HepG2 (cell line): ENCODE results near the gene MAJIN. TPM values are rescaled to one million over a fixed set of nuclear protein-coding genes. Genes with fewer than 3 reads are reported as not detected.

Experiments used
- EED ChIP-seq: sonication (generic); formaldehyde crosslinking; IDR thresholded peaks from 2 replicates; pipeline ENCODE4 v1.5.0; 2020; ENCODE audit warnings: mild to moderate bottlenecking, missing genetic modification reagents
- FOXA3 ChIP-seq: IDR thresholded peaks from 2 replicates; pipeline ENCODE4 v1.6.1; 2016; ENCODE audit warnings: missing genetic modification reagents, missing compliant biosample characterization
- HNRNPUL1 ChIP-seq: fragments of 200-400 bp; formaldehyde crosslinking; IDR thresholded peaks from 2 replicates; pipeline ENCODE4 v1.6.1; 2017; ENCODE audit warnings: low read depth, mild to moderate bottlenecking, low read length, moderate library complexity
- JUN ChIP-seq: sonication (generic); formaldehyde crosslinking; IDR thresholded peaks from 2 replicates; pipeline ENCODE4 v1.4.0; 2020; ENCODE audit warnings: mild to moderate bottlenecking, missing genetic modification reagents
- KDM1A ChIP-seq: IDR thresholded peaks from 2 replicates; pipeline ENCODE4 v1.6.1; 2016; ENCODE audit warnings: missing compliant biosample characterization
- RORA ChIP-seq: sonication (generic); formaldehyde crosslinking; IDR thresholded peaks from 2 replicates; pipeline ENCODE4 v1.5.0; 2020; ENCODE audit warnings: mild to moderate bottlenecking, missing genetic modification reagents, moderate library complexity
- SMAD1 ChIP-seq: sonication (generic); formaldehyde crosslinking; IDR thresholded peaks from 2 replicates; pipeline ENCODE4 v1.4.0; 2020; ENCODE audit warnings: missing genetic modification reagents, low read depth, mild to moderate bottlenecking, borderline replicate concordance
- SNAPC4 ChIP-seq: sonication (generic); formaldehyde crosslinking; IDR thresholded peaks from 2 replicates; pipeline ENCODE4 v1.4.0; 2020; ENCODE audit warnings: mild to moderate bottlenecking, missing genetic modification reagents
- SYNCRIP ChIP-seq: fragments of 200-400 bp; formaldehyde crosslinking; IDR thresholded peaks from 2 replicates; pipeline ENCODE4 v1.6.1; 2018; ENCODE audit warnings: mild to moderate bottlenecking, low read depth, low read length; ENCODE audit not compliant: insufficient read depth
- TCF7 ChIP-seq: sonication (generic); IDR thresholded peaks from 2 replicates; pipeline ENCODE4 v1.6.1; 2016; ENCODE audit warnings: antibody characterized with exemption, low read depth
- TMF1 ChIP-seq: sonication (generic); formaldehyde crosslinking; IDR thresholded peaks from 2 replicates; pipeline ENCODE4 v1.8.1; 2022; ENCODE audit warnings: low read depth, missing genetic modification reagents
- ZNF12 ChIP-seq: sonication (generic); formaldehyde crosslinking; IDR thresholded peaks from 2 replicates; pipeline ENCODE4 v1.5.0; 2020; ENCODE audit warnings: missing genetic modification reagents
- ZUFSP ChIP-seq: sonication (generic); formaldehyde crosslinking; IDR thresholded peaks from 2 replicates; pipeline ENCODE4 v1.9.0; 2021; ENCODE audit warnings: missing genetic modification reagents, mild to moderate bottlenecking, borderline replicate concordance
- polyA plus RNA-seq, 8 experiments: library from polyadenylated mRNA; depleted of rRNA in 3 of 8; stranded (reverse) in 7 of 8; unstranded in 1 of 8; fragments of >200 nt; fragmentation: Illumina TruSeq in 4 of 8; extraction: Trizol in 4 of 8; gene quantifications; 2 replicates each; pipeline versions ENCODE4 v1.2.1 to v1.2.3, GENCODE V29; 2011 to 2016; ENCODE audit warnings: low read depth in 4 of 8, missing spikeins in 1 of 8, mixed read lengths in 1 of 8; ENCODE audit not compliant: insufficient read depth in 1 of 8
- total RNA-seq, 5 experiments: library from RNA; depleted of rRNA; stranded (reverse); fragments of >200 nt; fragmentation: Illumina TruSeq; extraction: Trizol; gene quantifications; 2 replicates each; pipeline ENCODE4 v1.2.3, GENCODE V29; 2016; ENCODE audit warnings: low read depth in 1 of 5
- TF ChIP-seq, protein P1 (sequence below): sonication (generic); formaldehyde crosslinking; IDR thresholded peaks from 2 replicates; pipeline ENCODE4 v1.4.0; 2020; ENCODE audit warnings: missing genetic modification reagents
- TF ChIP-seq, protein P2 (sequence below): sonication (generic); formaldehyde crosslinking; IDR thresholded peaks from 2 replicates; pipeline ENCODE4 v1.5.0; 2020; ENCODE audit warnings: missing genetic modification reagents, mild to moderate bottlenecking, borderline replicate concordance

The MAJIN gene
- total and polyA plus RNA-seq, 2 of the 13 experiments (the other 11 are each of a cell fraction or from before 2014, with no cell fraction given) = not detected

DNA sequence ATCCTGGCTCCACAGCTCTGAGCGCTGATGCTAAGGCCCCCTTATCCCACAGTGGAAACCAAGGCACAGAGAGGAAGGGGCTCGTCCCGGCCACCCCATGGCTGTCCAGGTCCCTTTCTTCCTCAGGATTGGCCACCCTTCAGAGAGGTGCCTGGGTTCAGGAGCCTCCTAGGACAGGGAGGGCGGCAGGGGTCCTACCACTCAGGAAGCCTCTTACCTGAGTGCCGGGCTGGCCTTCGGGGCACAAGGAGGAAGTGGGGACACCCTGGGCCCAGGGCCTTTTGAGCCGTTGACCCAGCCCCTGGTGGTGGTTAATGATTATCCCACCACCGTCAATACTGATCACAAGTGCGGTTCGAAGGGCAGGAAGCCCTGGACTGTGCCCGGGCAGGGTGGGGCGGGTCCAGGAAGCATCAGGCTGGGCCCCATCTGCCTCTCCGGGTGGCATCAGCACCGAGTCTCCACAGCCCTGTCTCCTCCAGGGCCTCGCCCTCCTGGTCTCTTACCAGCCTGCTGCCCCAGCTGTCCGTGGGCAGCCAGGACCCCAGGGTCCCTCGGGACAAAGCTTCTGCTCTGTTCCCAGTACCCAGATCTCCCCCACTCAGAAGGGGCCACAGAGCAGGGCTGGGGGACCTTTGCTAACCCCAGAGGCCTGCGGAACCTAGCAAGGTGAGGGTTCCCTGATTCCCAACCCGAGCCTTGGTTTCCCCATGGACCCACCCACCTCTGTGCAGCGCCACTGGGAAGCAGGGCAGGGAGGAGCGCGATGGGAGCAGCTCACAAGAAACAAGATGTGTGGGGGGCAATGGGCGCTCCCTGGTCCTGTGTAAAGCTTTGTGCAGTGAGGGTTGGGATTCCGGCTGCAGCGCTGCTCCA is 78.5 kb downstream of the MAJIN start (continued):
- TF ChIP-seq SYNCRIP (no peak), ZUFSP (no peak), SNAPC4 (CRISPR knock-in tag) (peak; percentile 45; the same call in 1 of the 2 replicates), EED (CRISPR knock-in tag) (no peak), FOXA3 (CRISPR knock-in tag) (peak; percentile 71), RORA (CRISPR knock-in tag) (no peak), HNRNPUL1 (no peak; the same call in 1 of the 2 replicates), SMAD1 (CRISPR knock-in tag) (peak; percentile 35; the same call in 1 of the 2 replicates), TMF1 (CRISPR knock-in tag) (peak; percentile 72), KDM1A (CRISPR knock-in tag) (0 out of 2 replicates have a peak, but pooled peaks have one; percentile 24), ZNF12 (CRISPR knock-in tag) (no peak), TCF7 (peak; percentile 35; the same call in 1 of the 2 replicates), JUN (CRISPR knock-in tag) (0 out of 2 replicates have a peak, but pooled peaks have one; percentile 30)
- TF ChIP-seq, protein P1, sequence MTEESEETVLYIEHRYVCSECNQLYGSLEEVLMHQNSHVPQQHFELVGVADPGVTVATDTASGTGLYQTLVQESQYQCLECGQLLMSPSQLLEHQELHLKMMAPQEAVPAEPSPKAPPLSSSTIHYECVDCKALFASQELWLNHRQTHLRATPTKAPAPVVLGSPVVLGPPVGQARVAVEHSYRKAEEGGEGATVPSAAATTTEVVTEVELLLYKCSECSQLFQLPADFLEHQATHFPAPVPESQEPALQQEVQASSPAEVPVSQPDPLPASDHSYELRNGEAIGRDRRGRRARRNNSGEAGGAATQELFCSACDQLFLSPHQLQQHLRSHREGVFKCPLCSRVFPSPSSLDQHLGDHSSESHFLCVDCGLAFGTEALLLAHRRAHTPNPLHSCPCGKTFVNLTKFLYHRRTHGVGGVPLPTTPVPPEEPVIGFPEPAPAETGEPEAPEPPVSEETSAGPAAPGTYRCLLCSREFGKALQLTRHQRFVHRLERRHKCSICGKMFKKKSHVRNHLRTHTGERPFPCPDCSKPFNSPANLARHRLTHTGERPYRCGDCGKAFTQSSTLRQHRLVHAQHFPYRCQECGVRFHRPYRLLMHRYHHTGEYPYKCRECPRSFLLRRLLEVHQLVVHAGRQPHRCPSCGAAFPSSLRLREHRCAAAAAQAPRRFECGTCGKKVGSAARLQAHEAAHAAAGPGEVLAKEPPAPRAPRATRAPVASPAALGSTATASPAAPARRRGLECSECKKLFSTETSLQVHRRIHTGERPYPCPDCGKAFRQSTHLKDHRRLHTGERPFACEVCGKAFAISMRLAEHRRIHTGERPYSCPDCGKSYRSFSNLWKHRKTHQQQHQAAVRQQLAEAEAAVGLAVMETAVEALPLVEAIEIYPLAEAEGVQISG (CRISPR knock-in tag) = peak; percentile 64
- TF ChIP-seq, protein P2, sequence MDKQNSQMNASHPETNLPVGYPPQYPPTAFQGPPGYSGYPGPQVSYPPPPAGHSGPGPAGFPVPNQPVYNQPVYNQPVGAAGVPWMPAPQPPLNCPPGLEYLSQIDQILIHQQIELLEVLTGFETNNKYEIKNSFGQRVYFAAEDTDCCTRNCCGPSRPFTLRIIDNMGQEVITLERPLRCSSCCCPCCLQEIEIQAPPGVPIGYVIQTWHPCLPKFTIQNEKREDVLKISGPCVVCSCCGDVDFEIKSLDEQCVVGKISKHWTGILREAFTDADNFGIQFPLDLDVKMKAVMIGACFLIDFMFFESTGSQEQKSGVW (CRISPR knock-in tag) = no peak
